ENCODE results near the gene PROZ. TPM values are rescaled to one million over a fixed set of nuclear protein-coding genes. Genes with fewer than 3 reads are reported as not detected.

Gene PROZ
- total and polyA plus RNA-seq, 2 donors (not counting 1 experiment from before 2014, with no cell fraction given) = not detected

DNA sequence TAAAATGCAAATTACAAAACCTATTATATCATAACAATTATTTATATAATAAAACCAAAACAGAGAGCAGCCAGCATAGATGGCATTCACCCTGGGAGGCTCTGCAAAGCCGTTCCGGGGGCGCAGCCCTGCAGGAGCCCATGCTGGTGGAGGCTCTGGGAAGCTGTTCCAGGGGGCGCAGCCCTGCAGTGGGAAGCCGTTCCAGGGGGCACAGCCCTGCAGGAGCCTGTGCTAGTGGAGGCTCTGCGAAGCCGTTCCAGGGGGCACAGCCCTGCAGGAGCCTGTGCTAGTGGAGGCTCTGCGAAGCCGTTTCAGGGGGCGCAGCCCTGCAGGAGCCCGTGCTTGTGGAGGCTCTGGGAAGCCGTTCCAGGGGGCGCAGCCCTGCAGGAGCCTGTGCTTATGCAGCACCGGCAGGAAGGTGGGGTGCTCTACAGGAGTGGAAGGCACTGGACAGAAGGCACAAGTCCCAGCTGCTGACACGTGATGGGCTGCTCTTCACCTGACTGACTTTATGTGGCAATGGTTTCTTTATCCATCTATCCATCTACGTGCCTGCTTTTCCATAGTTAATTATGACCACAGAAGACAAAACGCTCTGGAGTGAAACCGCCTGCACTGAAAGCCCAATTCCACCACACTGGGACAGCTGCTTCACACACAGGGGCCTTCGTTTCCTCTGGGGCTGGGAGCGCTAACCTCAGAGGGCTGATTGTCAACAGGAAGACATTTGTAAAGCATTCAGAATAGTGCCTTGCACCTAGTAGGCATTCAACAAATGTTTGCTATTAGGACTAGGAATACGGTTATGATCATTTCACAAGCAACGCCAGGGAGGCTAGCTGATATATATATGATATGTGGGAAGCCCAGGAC is 26.4 kb downstream of the PROZ start:
- TF ChIP-seq, protein P1, sequence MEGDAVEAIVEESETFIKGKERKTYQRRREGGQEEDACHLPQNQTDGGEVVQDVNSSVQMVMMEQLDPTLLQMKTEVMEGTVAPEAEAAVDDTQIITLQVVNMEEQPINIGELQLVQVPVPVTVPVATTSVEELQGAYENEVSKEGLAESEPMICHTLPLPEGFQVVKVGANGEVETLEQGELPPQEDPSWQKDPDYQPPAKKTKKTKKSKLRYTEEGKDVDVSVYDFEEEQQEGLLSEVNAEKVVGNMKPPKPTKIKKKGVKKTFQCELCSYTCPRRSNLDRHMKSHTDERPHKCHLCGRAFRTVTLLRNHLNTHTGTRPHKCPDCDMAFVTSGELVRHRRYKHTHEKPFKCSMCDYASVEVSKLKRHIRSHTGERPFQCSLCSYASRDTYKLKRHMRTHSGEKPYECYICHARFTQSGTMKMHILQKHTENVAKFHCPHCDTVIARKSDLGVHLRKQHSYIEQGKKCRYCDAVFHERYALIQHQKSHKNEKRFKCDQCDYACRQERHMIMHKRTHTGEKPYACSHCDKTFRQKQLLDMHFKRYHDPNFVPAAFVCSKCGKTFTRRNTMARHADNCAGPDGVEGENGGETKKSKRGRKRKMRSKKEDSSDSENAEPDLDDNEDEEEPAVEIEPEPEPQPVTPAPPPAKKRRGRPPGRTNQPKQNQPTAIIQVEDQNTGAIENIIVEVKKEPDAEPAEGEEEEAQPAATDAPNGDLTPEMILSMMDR (conservative IDR thresholded peaks at IDR 0.05 in 1 of 2, IDR thresholded peaks at IDR 0.05 in 1 of 2; ENCODE audit: low read depth in 1 of 2, low read length in 2 of 2) = no peak
- no peak for TF ChIP-seq EZH2 (IDR thresholded peaks at IDR 0.05; ENCODE audit: low read length, missing control alignments)
- Histone ChIP-seq H3K27me3 (ENCODE audit: control insufficient read depth, insufficient read depth, low read length) (no peaks in the 10 kb centered on the region), H2AFZ (ENCODE audit: low read length) (no peak overlapping the region), H3K79me2 (ENCODE audit: control insufficient read depth, insufficient read depth, low read length) (peaks cover 28% of the 10 kb centered on the region), H3K9me3 (ENCODE audit: control insufficient read depth, insufficient read depth, low read depth, low read length) (no peaks in the 10 kb centered on the region), H3K36me3 (ENCODE audit: control insufficient read depth, insufficient read depth, low read length) (peaks cover 28% of the 10 kb centered on the region), H3K27ac (ENCODE audit: insufficient read depth, low read length) (peak overlapping the region; percentile 23), H4K20me1 (ENCODE audit: control insufficient read depth, extremely low read depth, insufficient read depth, low read length) (no peaks in the 10 kb centered on the region), H3K9ac (ENCODE audit: insufficient read depth, low read length) (no peak overlapping the region), H3K4me2 (ENCODE audit: extremely low read depth, insufficient read depth, low read length) (no peak overlapping the region), H3K4me1 (ENCODE audit: control insufficient read depth, extremely low read depth, insufficient read depth, low read length) (peaks cover 28% of the 10 kb centered on the region), H3K4me3 (replicated peaks in 1 of 4; ENCODE audit: control extremely low read depth in 1 of 4, insufficient read depth in 1 of 4, low read depth in 3 of 4, low read length in 4 of 4) (no peak overlapping the region)
- no peak for DNase-seq (ENCODE audit: low read depth in 2 of 2)

DNA sequence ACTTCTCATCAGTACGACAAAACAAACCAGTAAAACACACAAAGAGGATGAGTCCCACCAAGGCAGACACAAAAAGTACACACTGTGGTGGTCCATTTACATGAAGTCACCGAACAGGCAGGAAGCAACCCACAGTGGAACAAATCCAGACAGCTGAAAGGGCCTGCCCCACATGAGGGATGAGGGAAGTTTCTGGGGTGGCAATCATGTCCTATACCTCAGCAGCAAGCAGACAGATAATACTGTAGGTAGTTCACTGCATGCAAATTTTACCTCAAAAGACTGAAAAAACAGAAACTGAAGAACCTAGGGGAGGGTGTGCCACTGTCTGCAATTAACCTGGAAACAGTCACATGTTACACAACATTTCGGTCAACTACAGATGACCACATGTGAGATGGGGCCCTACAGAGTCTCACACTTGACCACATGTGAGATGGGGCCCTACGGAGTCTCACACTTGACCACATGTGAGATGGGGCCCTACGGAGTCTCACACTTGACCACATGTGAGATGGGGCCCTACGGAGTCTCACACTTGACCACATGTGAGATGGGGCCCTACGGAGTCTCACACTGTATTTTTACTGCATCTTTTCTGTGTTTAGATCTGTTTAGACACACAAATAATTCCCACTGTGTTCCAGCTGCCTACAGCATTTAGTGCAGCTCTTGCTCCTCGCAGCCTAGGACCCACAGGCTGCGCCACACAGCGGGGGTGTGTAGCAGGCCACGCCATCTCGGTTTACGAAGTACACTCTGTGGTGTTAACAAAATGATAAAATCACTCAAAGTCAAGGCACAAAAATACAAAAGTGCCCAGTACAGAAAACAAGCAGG is 27.8 kb downstream of the PROZ start:
- Histone ChIP-seq H3K79me2 (ENCODE audit: control insufficient read depth, insufficient read depth, low read length) (peaks cover 28% of the 10 kb centered on the region), H3K9me3 (ENCODE audit: control insufficient read depth, insufficient read depth, low read depth, low read length) (no peaks in the 10 kb centered on the region), H3K36me3 (ENCODE audit: control insufficient read depth, insufficient read depth, low read length) (peaks cover 28% of the 10 kb centered on the region), H4K20me1 (ENCODE audit: control insufficient read depth, extremely low read depth, insufficient read depth, low read length) (no peaks in the 10 kb centered on the region), H3K9ac (ENCODE audit: insufficient read depth, low read length) (no peak overlapping the region), H3K27ac (ENCODE audit: insufficient read depth, low read length) (peak overlapping the region; percentile 100), H3K4me1 (ENCODE audit: control insufficient read depth, extremely low read depth, insufficient read depth, low read length) (peaks cover 20% of the 10 kb centered on the region), H3K4me3 (replicated peaks in 1 of 4; ENCODE audit: control extremely low read depth in 1 of 4, insufficient read depth in 1 of 4, low read depth in 3 of 4, low read length in 4 of 4) (no peak overlapping the region), H2AFZ (ENCODE audit: low read length) (no peak overlapping the region), H3K4me2 (ENCODE audit: extremely low read depth, insufficient read depth, low read length) (peak overlapping the region; percentile 60), H3K27me3 (ENCODE audit: control insufficient read depth, insufficient read depth, low read length) (no peaks in the 10 kb centered on the region)
- peak in 1 of 2 donors; percentile 27 for DNase-seq (ENCODE audit: low read depth in 2 of 2)
- no peak for TF ChIP-seq EZH2 (IDR thresholded peaks at IDR 0.05; ENCODE audit: low read length, missing control alignments)
- TF ChIP-seq, protein P1 (conservative IDR thresholded peaks at IDR 0.05 in 1 of 2, IDR thresholded peaks at IDR 0.05 in 1 of 2; ENCODE audit: low read depth in 1 of 2, low read length in 2 of 2) = no peak

GRCh38 chr13:113187263-113187669 is 28.8 kb downstream of the PROZ start:
- DNase-seq (ENCODE audit: low read depth in 2 of 2) = peak; percentile 99 to 100
- H3K27ac ChIP-seq (ENCODE audit: insufficient read depth, low read length) = peak overlapping the region; percentile 100
- H3K27me3 ChIP-seq (ENCODE audit: control insufficient read depth, insufficient read depth, low read length) = no peaks in the 10 kb centered on the region
- peaks cover 25% of the 10 kb centered on the region for H3K79me2 ChIP-seq (ENCODE audit: control insufficient read depth, insufficient read depth, low read length)
- no peak overlapping the region for H3K4me2 ChIP-seq (ENCODE audit: extremely low read depth, insufficient read depth, low read length)
- H3K36me3 ChIP-seq (ENCODE audit: control insufficient read depth, insufficient read depth, low read length) = peaks cover 24% of the 10 kb centered on the region
- peak overlapping the region in 3 of 4 experiments; percentile 19 to 30 (median 22) for H3K4me3 ChIP-seq (replicated peaks in 1 of 4; ENCODE audit: control extremely low read depth in 1 of 4, insufficient read depth in 1 of 4, low read depth in 3 of 4, low read length in 4 of 4)
- no peaks in the 10 kb centered on the region for H3K9me3 ChIP-seq (ENCODE audit: control insufficient read depth, insufficient read depth, low read depth, low read length)
- peaks cover 18% of the 10 kb centered on the region for H3K4me1 ChIP-seq (ENCODE audit: control insufficient read depth, extremely low read depth, insufficient read depth, low read length)
- H4K20me1 ChIP-seq (ENCODE audit: control insufficient read depth, extremely low read depth, insufficient read depth, low read length) = no peaks in the 10 kb centered on the region
- H2AFZ ChIP-seq (ENCODE audit: low read length) = no peak overlapping the region
- H3K9ac ChIP-seq (ENCODE audit: insufficient read depth, low read length) = peak overlapping the region; percentile 45
- TF ChIP-seq EZH2 (IDR thresholded peaks at IDR 0.05; ENCODE audit: low read length, missing control alignments) = no peak
- TF ChIP-seq, protein P1 (conservative IDR thresholded peaks at IDR 0.05 in 1 of 2, IDR thresholded peaks at IDR 0.05 in 1 of 2; ENCODE audit: low read depth in 1 of 2, low read length in 2 of 2) = no peak
